ENCODE measurements around the gene COL3A1. TPM values are rescaled to one million over a fixed set of nuclear protein-coding genes. Genes with fewer than 3 reads are reported as not detected.

Gene COL3A1
- total RNA-seq, 4 donors from 2014 or later = 113 to 22,387 (median 426) TPM

GRCh38 chr2:189014449-189015138 lies 40.4 kb downstream of the COL3A1 start:
- DNase-seq = no peak
- Histone ChIP-seq H3K36me3 (no peaks in the 10 kb centered on the region), H3K27ac (peak overlapping the region; percentile 39), H3K4me3 (no peak overlapping the region), H3K27me3 (no peaks in the 10 kb centered on the region), H3K9me3 (no peaks in the 10 kb centered on the region), H3K4me1 (no peaks in the 10 kb centered on the region)
- intact Hi-C loops (cut with DNase I; ENCODE audit: low total_unique reads) = no loop called here
- no peak for TF ChIP-seq POLR2A (IDR thresholded peaks at IDR 0.05)
- no peak for TF ChIP-seq CTCF (IDR thresholded peaks at IDR 0.05)

GRCh38 chr2:189015359-189015758 lies 41.2 kb downstream of the COL3A1 start:
- Histone ChIP-seq H3K36me3 (no peaks in the 10 kb centered on the region), H3K9me3 (no peaks in the 10 kb centered on the region), H3K4me3 (no peak overlapping the region), H3K27ac (peak overlapping the region in 1 of 2 donors; percentile 12), H3K27me3 (no peaks in the 10 kb centered on the region), H3K4me1 (no peaks in the 10 kb centered on the region)
- TF ChIP-seq CTCF (IDR thresholded peaks at IDR 0.05) (no peak), POLR2A (IDR thresholded peaks at IDR 0.05) (no peak)
- DNase-seq = no peak
- intact Hi-C loops (cut with DNase I; ENCODE audit: low total_unique reads) = no loop called here

GRCh38 chr2:189016311-189016861 lies 42.2 kb downstream of the COL3A1 start:
- H3K27ac ChIP-seq = peak overlapping the region in 1 of 2 donors; percentile 12
- H3K4me3 ChIP-seq = no peak overlapping the region
- no peaks in the 10 kb centered on the region for H3K4me1 ChIP-seq
- TF ChIP-seq POLR2A (IDR thresholded peaks at IDR 0.05) (no peak), CTCF (IDR thresholded peaks at IDR 0.05) (no peak)
- intact Hi-C loops (cut with DNase I; ENCODE audit: low total_unique reads) = no loop called here
- DNase-seq = no peak
- H3K27me3 ChIP-seq = no peaks in the 10 kb centered on the region
- H3K36me3 ChIP-seq = no peaks in the 10 kb centered on the region
- no peaks in the 10 kb centered on the region for H3K9me3 ChIP-seq

GRCh38 chr2:189018631-189019030 lies 44.5 kb downstream of the COL3A1 start:
- intact Hi-C loops (cut with DNase I; ENCODE audit: low total_unique reads) = no loop called here
- H3K4me3 ChIP-seq = no peak overlapping the region
- H3K27me3 ChIP-seq = no peaks in the 10 kb centered on the region
- H3K9me3 ChIP-seq = no peaks in the 10 kb centered on the region
- TF ChIP-seq POLR2A (IDR thresholded peaks at IDR 0.05) = no peak
- TF ChIP-seq CTCF (IDR thresholded peaks at IDR 0.05) = no peak
- no peaks in the 10 kb centered on the region for H3K4me1 ChIP-seq
- H3K27ac ChIP-seq = no peak overlapping the region
- no peak for DNase-seq
- H3K36me3 ChIP-seq = no peaks in the 10 kb centered on the region

- no peaks in the 10 kb centered on the region for H3K36me3 ChIP-seq
- DNase-seq = no peak
- no peaks in the 10 kb centered on the region for H3K9me3 ChIP-seq
- H3K4me1 ChIP-seq = no peaks in the 10 kb centered on the region
- H3K27ac ChIP-seq = no peak overlapping the region
- H3K27me3 ChIP-seq = no peaks in the 10 kb centered on the region
- no peak overlapping the region for H3K4me3 ChIP-seq
- no peak for TF ChIP-seq POLR2A (IDR thresholded peaks at IDR 0.05)
- no peak for TF ChIP-seq CTCF (IDR thresholded peaks at IDR 0.05)
- intact Hi-C loops (cut with DNase I; ENCODE audit: low total_unique reads) = no loop called here
Observed at GRCh38 chr2:189020179-189020578, 46.0 kb downstream of the COL3A1 start.

All from uterus (tissue), 4 donors.